GM18505 (cell line): Measurements from ENCODE around the gene B4GALT7.
"Not testable (repeated sequence)": the region's sequence is repeated elsewhere in the genome, so short reads cannot be mapped to it uniquely, and the experiment has no call there.

Experiments used
- ATAC-seq: cut with Tn5 transposase; IDR thresholded peaks from one replicate; pipeline ENCODE4 v1.9.1; 2021; ENCODE audit not compliant: unreplicated experiment
- POLR2A ChIP-seq: IDR thresholded peaks from 4 replicates; pipeline ENCODE4 v1.6.1; 2011; ENCODE audit warnings: borderline replicate concordance; ENCODE audit not compliant: insufficient read depth, insufficient read length; ENCODE audit errors: extremely low read depth

Gene B4GALT7

GRCh38 chr5:177609076-177610059 lies 9.4 kb downstream of the B4GALT7 start:
- no peak for ATAC-seq
- TF ChIP-seq POLR2A: no peak

- no peak for TF ChIP-seq POLR2A
- ATAC-seq: no peak
Observed at GRCh38 chr5:177610131-177610769, 10.3 kb downstream of the B4GALT7 start.

- no peak for ATAC-seq
- no peak for TF ChIP-seq POLR2A
Observed at GRCh38 chr5:177610770-177611445, 11.0 kb downstream of the B4GALT7 start.

GRCh38 chr5:177611446-177612214 lies 11.7 kb downstream of the B4GALT7 start:
- TF ChIP-seq POLR2A: no peak
- ATAC-seq: no peak

GRCh38 chr5:177612215-177612673 lies 12.3 kb downstream of the B4GALT7 start:
- TF ChIP-seq POLR2A: no peak
- ATAC-seq: no peak

GRCh38 chr5:177620560-177620959 lies 20.6 kb downstream of the B4GALT7 start:
- TF ChIP-seq POLR2A: no peak
- no peak for ATAC-seq

GRCh38 chr5:177624172-177624571 lies 24.2 kb downstream of the B4GALT7 start:
- ATAC-seq: not testable (repeated sequence)

- not testable (repeated sequence) for ATAC-seq
Observed at GRCh38 chr5:177630186-177630585, 30.3 kb downstream of the B4GALT7 start.

GRCh38 chr5:177634912-177635311 lies 35.0 kb downstream of the B4GALT7 start:
- not testable (repeated sequence) for ATAC-seq

- ATAC-seq: not testable (repeated sequence)
Observed at GRCh38 chr5:177645462-177645861, 45.5 kb downstream of the B4GALT7 start.

- not testable (repeated sequence) for ATAC-seq
Observed at GRCh38 chr5:177651235-177651634, 51.3 kb downstream of the B4GALT7 start.

- not testable (repeated sequence) for ATAC-seq
Observed at GRCh38 chr5:177657846-177658245, 57.9 kb downstream of the B4GALT7 start.

- not testable (repeated sequence) for ATAC-seq
Observed at GRCh38 chr5:177658542-177658941, 58.6 kb downstream of the B4GALT7 start.
